NCI-H524 treated with DMSO at 0.1 percent for 48 hours (cell line): ENCODE results near the gene RFC3.
"Not testable (repeated sequence)": the region's sequence is repeated elsewhere in the genome, so short reads cannot be mapped to it uniquely, and the experiment has no call there.

Experiments used
- DNase-seq: peaks from one replicate; lab custom pipeline; 2025; lab: John Stamatoyannopoulos, UW

The RFC3 gene, protein sequence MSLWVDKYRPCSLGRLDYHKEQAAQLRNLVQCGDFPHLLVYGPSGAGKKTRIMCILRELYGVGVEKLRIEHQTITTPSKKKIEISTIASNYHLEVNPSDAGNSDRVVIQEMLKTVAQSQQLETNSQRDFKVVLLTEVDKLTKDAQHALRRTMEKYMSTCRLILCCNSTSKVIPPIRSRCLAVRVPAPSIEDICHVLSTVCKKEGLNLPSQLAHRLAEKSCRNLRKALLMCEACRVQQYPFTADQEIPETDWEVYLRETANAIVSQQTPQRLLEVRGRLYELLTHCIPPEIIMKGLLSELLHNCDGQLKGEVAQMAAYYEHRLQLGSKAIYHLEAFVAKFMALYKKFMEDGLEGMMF

DNA sequence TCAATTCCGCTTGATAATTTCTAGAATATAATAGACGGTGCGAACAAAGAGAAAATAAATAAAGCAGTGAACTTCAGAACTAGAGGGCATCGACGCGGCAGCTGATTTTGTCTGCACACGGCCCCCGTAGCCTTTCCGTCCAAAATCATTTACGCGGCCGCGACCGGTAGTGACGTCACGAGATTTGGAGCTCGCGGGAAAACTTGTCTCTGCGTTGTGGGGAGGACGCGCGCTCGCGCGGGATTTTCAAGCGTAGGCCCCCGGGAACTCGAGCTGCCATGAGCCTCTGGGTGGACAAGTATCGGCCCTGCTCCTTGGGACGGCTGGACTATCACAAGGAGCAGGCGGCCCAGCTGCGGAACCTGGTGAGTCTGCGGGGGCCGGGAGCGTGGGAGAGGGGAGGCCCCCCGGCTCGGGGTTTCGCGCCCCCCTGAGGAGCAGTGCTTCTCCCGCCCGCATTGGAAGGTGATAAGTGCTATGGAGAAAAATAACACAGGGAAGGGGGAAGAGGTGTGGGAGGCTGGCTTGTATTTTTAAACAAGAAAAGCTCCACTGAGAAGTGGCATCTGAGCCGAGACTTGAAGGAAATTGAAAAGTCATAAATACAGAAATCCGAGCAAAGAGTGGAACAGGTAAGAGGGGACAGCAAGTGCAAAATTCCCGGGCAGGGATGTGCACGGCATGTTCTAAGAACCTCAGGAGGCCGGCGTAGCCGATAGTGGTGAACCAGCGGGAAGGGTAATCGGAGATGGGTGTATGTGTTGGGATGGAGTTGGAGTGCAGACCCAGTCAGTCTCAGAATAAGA, at the start of gene RFC3:
Gene RFC3, plus strand, starts transcription at position 249 of the 806 bp plus-strand sequence. Its CDS starts 30 bp downstream, at position 279.
- DNase-seq = peak; percentile 73

GRCh38 chr13:33771296-33771695, 46.7 kb upstream of the RFC3 start:
- no peak for DNase-seq

- DNase-seq = no peak
Measured at GRCh38 chr13:33773790-33774462, 44.0 kb upstream of the RFC3 start.

GRCh38 chr13:33775339-33776108, 42.4 kb upstream of the RFC3 start:
- no peak for DNase-seq

GRCh38 chr13:33776239-33776881, 41.6 kb upstream of the RFC3 start:
- no peak for DNase-seq

- no peak for DNase-seq
Measured at GRCh38 chr13:33782631-33783030, 35.3 kb upstream of the RFC3 start.

DNA sequence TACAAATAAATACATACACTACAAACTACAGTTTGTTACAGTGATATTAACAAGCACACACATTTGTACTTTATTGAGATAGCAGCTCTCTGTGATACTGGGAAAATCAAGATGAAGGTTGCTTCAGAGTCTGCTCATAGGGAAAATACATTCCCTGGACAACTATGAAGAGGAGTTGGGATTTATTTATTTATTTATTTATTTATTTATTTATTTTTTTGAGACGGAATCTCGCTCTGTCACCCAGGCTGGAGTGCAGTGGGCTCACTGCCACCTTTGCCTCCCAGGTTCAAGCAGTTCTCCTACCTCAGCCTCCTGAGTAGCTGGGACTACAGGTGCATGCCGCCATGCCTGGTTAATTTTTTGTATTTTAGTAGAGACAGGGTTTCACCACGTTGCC, 34.7 kb upstream of the RFC3 start:
- not testable (repeated sequence) for DNase-seq

- no peak for DNase-seq
Measured at GRCh38 chr13:33784738-33785137, 33.2 kb upstream of the RFC3 start.

DNA sequence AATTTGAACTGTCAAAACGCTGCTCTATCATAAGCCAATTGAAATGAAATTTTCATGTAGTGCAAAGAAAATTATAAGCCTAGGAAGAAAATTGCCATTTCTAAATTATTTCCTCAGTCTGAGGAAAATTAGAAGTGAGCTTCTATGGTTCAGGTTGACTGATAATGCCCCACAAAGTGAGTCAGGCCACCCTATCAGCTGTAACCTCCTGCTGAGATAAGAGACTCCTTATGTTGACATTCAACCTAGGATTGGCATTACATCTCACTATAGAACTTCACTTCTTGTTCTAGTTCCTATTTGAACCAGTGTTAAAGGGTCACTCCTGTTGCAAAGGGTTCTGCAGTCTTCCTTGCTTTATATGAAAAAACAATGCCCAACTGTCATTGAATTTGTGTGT, 32.6 kb upstream of the RFC3 start:
- DNase-seq = no peak

- DNase-seq = no peak
Measured at GRCh38 chr13:33787051-33787591, 30.8 kb upstream of the RFC3 start.

DNA sequence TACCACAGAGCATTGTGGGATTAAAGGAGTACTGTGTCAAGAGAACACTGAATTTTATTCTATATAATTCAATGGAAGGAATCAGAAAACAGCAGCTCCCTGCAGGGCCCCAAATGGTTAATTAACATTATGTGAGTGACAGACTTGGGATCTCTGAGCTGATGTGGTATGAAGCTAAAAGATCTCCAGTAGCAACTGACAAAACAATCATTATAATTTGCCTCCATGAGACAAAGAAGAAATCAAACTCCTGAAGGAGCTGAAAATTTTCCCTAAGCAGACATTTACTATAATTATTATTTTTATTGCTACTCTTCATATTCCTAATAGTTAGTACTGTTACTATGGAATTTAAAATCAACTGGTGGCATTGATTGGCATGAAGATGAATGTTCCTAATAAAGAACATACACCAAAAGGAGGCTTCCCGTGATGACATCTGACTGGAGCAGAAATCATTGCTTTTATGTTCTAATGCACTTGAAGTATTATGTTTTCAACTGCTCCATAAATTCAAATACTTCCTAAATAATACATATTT, 28.8 kb upstream of the RFC3 start:
- no peak for DNase-seq

DNA sequence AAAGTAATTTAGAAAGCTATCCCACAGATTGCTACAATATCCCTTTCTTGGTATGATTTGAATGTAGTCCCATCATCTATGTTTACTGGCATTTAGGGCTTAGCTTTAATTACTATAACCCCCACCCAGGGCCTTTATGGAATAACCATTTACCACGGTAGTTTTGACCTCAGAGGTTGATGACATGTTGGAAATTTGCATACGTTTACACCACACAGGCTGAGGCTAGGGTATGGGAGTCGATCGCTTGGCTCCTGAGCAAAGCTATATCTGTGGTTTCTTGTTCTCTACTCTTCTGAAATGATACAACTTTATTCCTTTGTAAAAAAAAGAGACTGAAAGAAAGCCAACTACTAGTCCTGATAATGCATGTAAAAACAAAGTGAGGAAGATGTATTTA, 28.2 kb upstream of the RFC3 start:
- DNase-seq = no peak

DNA sequence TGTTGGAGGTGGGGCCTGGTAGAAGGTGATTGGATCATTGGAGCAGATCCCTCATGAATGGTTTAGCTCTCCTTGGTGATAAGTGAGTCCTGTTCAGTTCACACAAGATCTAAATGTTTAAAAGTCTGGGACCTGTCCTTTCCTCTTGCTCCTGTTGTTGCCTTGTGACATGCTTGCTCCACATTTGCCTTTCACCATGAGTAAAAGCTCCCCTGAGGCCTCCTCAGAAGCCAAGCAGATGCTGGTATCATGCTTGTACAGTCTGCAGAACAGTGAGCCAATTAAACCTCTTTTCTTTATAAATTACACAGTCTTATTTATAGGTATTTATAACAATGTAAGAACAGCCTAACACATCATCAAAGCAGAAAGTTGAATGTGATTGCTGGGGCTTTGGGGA, 24.2 kb upstream of the RFC3 start:
- no peak for DNase-seq

- no peak for DNase-seq
Measured at GRCh38 chr13:33794576-33794975, 23.4 kb upstream of the RFC3 start.

DNA sequence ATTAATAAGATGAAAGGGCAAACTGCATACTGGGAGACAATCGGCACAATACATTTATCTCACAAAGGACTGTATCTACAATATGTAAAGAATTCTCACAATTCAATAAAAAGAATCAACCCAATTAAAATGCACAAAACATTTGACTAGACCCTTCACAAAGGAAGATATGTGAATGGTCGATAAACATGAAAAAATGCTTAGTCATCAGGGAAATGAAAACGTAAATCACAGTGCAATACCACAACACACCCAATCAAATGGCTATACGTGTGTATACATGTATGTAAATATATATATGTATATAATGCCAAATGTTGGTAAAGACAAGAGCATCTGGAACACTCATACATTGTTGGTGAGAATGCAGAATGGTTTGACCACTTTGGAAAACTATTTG, 21.9 kb upstream of the RFC3 start:
- no peak for DNase-seq

DNA sequence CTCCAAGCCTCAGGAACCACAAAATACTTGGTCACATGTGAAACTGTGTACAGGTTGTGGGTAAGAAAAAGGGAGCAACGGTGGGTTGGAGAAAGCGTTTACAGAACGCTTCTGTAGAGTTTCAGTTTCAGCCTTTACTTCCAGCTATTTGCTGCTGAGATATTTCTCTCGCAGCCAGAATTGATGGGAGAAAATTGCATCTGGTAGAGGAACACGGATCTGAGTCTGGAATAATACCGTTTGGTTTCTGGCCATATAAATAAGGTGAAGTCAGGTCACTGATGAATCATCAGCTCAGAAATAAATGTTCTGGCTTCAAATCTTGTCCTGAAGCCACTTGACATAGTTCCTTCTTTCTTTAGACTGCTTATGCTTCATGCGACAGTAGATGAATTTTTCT, 20.3 kb upstream of the RFC3 start:
- DNase-seq = no peak

- no peak for DNase-seq
Measured at GRCh38 chr13:33798023-33798422, 19.9 kb upstream of the RFC3 start.

- no peak for DNase-seq
Measured at GRCh38 chr13:33799950-33800592, 17.9 kb upstream of the RFC3 start.

- DNase-seq = no peak
Measured at GRCh38 chr13:33800646-33801186, 17.2 kb upstream of the RFC3 start.
